GM12875 (cell line): ENCODE measurements around the gene GRIN3B.

Experiments used
- H3K4me3 ChIP-seq: one replicate; pipeline ENCODE4 v1.5.1; 2011; ENCODE audit warnings: low read depth, low read length, control low read depth
- TF ChIP-seq, protein P1 (sequence below): IDR thresholded peaks from 2 replicates; pipeline ENCODE4 v1.5.1; 2011; ENCODE audit warnings: low read depth, mild to moderate bottlenecking, control low read depth, inconsistent platforms, low read length, moderate library complexity, borderline replicate concordance; ENCODE audit not compliant: insufficient read depth

GRIN3B gene

DNA sequence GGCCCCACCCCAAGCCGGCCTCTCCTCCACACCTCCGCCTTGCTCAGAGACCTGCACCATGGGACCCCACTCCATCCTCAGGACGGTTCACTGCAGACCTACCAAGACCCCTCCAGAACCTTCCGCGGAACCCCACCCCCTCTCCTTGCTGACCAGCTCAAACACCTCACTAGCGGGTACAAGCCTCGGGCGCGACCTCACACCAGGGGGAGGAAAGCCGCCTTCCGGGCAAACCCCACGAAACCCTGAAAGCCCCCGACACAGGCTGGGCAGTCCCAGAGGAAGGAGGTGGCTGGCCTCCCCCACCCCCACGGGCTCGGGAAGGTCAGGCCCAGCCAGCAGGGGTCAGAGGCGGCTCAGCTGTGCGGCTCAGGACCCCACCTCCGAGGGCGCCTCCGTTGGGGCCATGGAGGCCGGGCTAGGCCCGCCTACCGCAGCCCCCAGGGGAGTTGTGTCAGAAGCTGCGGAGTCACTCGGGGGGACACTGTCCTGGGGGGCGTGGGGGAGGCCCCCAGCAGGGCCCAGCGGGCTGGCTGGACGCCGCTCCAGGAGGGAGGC, 9.8 kb downstream of the GRIN3B start:
- no peak overlapping the region for H3K4me3 ChIP-seq
- TF ChIP-seq, protein P1, sequence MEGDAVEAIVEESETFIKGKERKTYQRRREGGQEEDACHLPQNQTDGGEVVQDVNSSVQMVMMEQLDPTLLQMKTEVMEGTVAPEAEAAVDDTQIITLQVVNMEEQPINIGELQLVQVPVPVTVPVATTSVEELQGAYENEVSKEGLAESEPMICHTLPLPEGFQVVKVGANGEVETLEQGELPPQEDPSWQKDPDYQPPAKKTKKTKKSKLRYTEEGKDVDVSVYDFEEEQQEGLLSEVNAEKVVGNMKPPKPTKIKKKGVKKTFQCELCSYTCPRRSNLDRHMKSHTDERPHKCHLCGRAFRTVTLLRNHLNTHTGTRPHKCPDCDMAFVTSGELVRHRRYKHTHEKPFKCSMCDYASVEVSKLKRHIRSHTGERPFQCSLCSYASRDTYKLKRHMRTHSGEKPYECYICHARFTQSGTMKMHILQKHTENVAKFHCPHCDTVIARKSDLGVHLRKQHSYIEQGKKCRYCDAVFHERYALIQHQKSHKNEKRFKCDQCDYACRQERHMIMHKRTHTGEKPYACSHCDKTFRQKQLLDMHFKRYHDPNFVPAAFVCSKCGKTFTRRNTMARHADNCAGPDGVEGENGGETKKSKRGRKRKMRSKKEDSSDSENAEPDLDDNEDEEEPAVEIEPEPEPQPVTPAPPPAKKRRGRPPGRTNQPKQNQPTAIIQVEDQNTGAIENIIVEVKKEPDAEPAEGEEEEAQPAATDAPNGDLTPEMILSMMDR, result no peak

DNA sequence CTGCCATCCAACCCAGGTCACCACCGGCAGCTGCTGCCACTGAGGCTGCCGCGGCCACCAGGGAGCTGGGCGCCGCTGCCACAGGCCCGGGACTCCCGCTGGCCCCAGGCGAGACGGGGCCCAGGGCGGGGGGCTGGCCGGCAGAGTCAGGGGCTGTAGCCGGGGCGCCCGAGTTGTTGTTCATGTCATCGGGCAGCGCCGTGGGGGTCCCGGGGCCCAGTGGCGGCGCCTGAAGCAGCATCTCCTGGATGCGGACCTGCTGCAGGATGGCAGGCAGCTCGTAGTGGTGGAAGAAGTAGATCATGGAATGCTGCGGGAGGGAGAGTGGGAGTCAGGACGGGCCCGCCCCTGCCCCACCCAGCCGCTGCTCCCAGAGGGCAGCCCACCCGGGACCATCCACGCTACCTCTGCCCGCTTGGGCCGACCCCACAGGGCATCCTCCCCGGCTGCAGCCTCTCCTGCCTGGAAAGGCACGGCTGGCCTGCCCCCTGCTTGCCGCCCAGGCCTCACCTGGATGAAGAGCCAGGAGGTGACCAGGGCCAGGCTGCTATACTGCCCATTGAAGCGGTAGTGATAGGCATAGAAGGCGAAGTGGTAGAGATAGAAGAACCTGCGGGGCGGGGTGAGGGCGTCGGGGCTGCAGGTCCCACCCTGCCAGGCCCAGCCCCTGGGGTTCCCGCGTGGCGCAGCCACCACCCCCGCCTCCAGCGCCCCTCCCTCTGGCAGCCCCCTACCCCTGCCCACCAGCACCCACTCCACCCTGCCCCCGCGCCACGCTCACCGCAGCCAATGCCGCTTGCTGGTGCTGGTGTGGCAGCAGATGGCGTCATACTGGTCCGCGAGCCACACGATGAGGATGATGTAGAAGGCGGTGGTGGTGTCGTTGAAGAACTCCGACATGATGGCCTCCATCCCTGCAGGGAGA, 10.6 kb downstream of the GRIN3B start:
- H3K4me3 ChIP-seq, result no peak overlapping the region
- TF ChIP-seq, protein P1, result no peak

DNA sequence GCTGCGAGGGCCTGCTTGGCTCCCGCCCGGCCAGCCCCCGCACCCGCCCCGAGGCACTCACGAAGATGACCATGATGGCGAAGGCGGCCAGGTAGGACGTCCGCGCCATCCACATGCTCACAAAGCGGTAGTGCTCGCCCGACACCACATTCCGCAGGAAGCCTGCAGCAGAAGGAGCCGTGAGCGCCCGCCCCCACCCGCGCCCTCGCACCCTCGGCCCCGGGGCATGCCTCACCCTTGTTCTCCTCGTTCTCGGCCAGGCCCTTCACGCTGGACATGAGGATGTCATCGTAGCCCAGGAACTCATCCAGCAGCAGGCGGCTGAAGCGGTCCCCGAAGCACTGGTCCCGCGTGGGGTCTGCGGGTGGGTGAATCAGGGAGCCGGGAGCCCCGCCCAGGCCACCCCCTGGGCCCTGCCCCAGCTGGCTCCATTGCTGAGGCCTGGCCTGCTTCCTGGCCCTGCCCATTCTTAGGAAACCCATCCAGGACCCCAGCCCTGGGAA, 11.7 kb downstream of the GRIN3B start:
- TF ChIP-seq, protein P1, result no peak
- no peak overlapping the region for H3K4me3 ChIP-seq

DNA sequence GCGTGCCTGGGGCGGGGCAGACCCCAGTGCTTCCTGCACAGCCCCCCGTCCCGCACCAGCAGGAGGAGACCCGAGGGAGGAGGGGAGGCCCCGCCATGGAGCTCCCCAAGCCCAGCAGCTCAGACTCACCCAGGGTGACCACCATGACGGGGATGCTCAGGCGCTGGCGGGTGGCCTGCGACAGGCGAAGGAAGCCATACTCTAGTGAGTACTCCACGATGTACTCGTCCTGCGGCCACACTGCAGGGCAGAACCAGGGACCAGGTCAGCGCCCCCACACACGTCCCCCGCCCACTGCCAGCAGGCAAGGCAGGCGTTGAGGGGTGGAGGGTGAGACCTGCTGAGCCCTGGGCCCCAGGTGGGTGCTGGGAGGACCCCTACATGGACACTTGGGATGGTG, 12.1 kb downstream of the GRIN3B start:
- H3K4me3 ChIP-seq, result no peak overlapping the region

DNA sequence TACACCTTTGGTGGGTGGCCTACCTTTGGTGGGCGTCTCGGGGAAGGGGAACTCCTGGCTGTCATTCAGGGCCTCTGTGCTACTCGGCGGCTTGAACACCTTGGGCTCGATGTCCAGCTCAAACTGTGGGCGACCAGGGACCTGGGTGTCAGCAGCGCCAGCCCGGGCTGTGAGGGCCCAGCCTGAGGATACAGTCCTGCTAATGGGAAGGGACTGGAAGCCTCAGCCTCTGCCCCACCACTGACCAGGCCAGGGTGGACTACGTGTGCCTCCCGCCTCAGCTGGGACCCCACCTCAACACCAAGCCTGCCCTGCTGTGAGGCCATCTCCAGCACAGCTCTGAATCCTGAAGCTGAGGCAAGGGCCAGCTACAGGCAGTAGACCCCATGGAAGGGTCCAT, 13.0 kb downstream of the GRIN3B start:
- H3K4me3 ChIP-seq, result no peak overlapping the region
- TF ChIP-seq, protein P1, result no peak

More for the DNA sequence above, 12.1 kb downstream of the GRIN3B start:
- TF ChIP-seq, protein P1, result no peak

DNA sequence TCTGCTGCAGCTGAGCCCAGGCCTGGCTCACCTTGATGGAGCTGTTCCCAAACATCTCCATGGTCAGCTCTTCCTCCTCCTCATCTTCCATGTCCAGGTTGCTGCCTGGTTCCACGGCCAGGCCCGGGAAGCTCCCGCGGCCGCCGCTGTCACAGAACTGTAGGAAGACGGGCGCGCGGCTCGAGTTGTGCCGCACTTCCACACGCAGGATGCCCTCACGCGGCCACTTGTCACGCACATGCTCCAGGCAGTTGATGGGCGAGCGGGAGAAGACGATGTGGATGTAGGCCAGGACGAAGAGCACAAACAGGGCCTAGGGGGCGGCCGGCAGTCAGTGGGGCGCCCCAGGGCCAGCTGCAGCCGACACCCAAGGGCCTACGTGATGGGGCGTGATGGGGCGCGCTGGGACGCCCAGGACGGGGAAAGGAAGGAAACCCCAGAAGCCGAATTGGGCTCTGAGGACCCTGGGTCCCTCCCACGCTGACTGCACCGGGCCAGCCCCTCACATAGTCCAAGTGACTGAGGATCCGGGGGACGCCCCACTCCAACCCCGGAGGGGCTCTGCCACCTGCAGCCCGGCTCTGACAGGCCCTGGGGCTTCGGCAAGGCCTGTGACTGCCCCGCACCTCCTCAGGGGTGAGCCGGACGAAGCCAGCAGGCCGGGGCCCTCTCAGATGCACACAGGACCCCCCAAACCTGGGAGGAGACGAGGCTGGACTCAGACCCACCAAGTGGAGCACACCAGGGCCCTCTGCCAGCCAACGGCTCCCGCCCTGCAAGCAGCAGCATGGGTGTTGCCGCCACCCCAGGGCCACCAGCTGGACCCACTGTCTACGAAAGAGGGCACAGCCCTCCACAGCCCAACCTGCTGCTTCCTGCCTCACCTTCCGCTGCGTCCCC, 14.2 kb downstream of the GRIN3B start:
- no peak overlapping the region for H3K4me3 ChIP-seq
- TF ChIP-seq, protein P1, result no peak
